HUDEP-2 (cell line): ENCODE measurements around the gene EPPIN.

ENCODE experiments used
- DNase-seq, 76 experiments: peaks; one replicate each; lab custom pipeline; 2025; ENCODE audit not compliant: unreplicated experiment in 76 of 76; lab: John Stamatoyannopoulos, UW

EPPIN gene

GRCh38 chr20:45539382-45539781 is 7.8 kb downstream of the EPPIN start, which contains the start of gene WFDC6:
Gene WFDC6, minus strand, starts transcription at chr20:45539482. Its CDS starts 75 bp downstream, at chr20:45539407.
- DNase-seq: no peak

GRCh38 chr20:45538209-45538799 is 8.9 kb downstream of the EPPIN start:
- no peak for DNase-seq

GRCh38 chr20:45527294-45527693 is 19.9 kb downstream of the EPPIN start:
- DNase-seq: no peak

GRCh38 chr20:45523821-45524220 is 23.4 kb downstream of the EPPIN start:
- DNase-seq: no peak

- DNase-seq: no peak
Observed at GRCh38 chr20:45518282-45518681, 28.9 kb downstream of the EPPIN start.

GRCh38 chr20:45515147-45515913 is 31.9 kb downstream of the EPPIN start, which contains the start of gene SPINT3:
Gene SPINT3, minus strand, starts transcription at chr20:45515622. Its CDS starts 14 bp downstream, at chr20:45515608.
- no peak for DNase-seq

- no peak for DNase-seq
Observed at GRCh38 chr20:45510242-45510862, 36.8 kb downstream of the EPPIN start.

GRCh38 chr20:45509091-45509490 is 38.1 kb downstream of the EPPIN start:
- no peak for DNase-seq

- no peak for DNase-seq
Observed at GRCh38 chr20:45508068-45508886, 38.9 kb downstream of the EPPIN start.

GRCh38 chr20:45507011-45507820 is 40.0 kb downstream of the EPPIN start:
- DNase-seq: no peak

- DNase-seq: no peak
Observed at GRCh38 chr20:45506398-45506797, 40.8 kb downstream of the EPPIN start.

GRCh38 chr20:45503403-45503802 is 43.8 kb downstream of the EPPIN start:
- DNase-seq: no peak

GRCh38 chr20:45502561-45502960 is 44.6 kb downstream of the EPPIN start:
- DNase-seq: no peak

- no peak for DNase-seq
Observed at GRCh38 chr20:45501600-45501999, 45.6 kb downstream of the EPPIN start.

GRCh38 chr20:45500022-45500421 is 47.2 kb downstream of the EPPIN start:
- DNase-seq: no peak

- no peak for DNase-seq
Observed at GRCh38 chr20:45497971-45498494, 49.2 kb downstream of the EPPIN start.

GRCh38 chr20:45496166-45496565 is 51.0 kb downstream of the EPPIN start:
- DNase-seq: no peak

- DNase-seq: no peak
Observed at GRCh38 chr20:45495501-45495941, 51.7 kb downstream of the EPPIN start.
